Thoracic aorta (tissue), 2 donors: Measurements from ENCODE around the gene EGFL7. TPM values are rescaled to one million over a fixed set of nuclear protein-coding genes. Genes with fewer than 3 reads are reported as not detected.
A peak's percentile ranks its signal among the peaks of the same experiment; 100 is the strongest.

Experiments
- ATAC-seq: fragments of 150-250 bp; one replicate; pipeline ENCODE4 v1.8.0; 2017; ENCODE audit warnings: low read depth; ENCODE audit not compliant: insufficient number of reproducible peaks, low FRiP score
- DNase-seq: peaks from one replicate; pipeline ENCODE4 v3.0.0-alpha.2; 2020; ENCODE audit warnings: low spot score
- H3K27ac ChIP-seq, 2 donors: fragments of 200-600 bp; sonication (generic); 1 replicate in 1 of 2; 2 replicates in 1 of 2; pipeline ENCODE4 v1.5.1; 2016; ENCODE audit warnings: mild to moderate bottlenecking in 2 of 2, moderate library complexity in 2 of 2
- H3K27me3 ChIP-seq: fragments of 200-600 bp; sonication (generic); replicated peaks from 2 replicates; pipeline ENCODE4 v1.6.0; 2016; ENCODE audit warnings: mild to moderate bottlenecking; ENCODE audit not compliant: insufficient read depth
- H3K36me3 ChIP-seq: fragments of 200-600 bp; sonication (generic); one replicate; pipeline ENCODE4 v1.5.1; 2016
- H3K4me1 ChIP-seq, 2 donors: fragments of 200-600 bp; sonication (generic); 1 replicate in 1 of 2; 2 replicates in 1 of 2; pipeline versions ENCODE4 v1.5.1 to v1.6.0; 2016; ENCODE audit warnings: low read depth in 2 of 2, mild to moderate bottlenecking in 1 of 2; ENCODE audit not compliant: control insufficient read depth in 1 of 2
- H3K4me3 ChIP-seq: fragments of 200-600 bp; sonication (generic); 2 replicates; pipeline ENCODE4 v1.5.1; 2016; ENCODE audit warnings: mild to moderate bottlenecking
- H3K9me3 ChIP-seq: fragments of 200-600 bp; sonication (generic); 2 replicates; pipeline ENCODE4 v1.5.1; 2016
- CTCF ChIP-seq: fragments of 200-600 bp; sonication (generic); IDR thresholded peaks from one replicate; pipeline ENCODE4 v1.5.1; 2019; ENCODE audit warnings: antibody characterized with exemption
- total RNA-seq, 2 donors: library from RNA; depleted of rRNA; stranded (reverse); fragments of >200 nt; gene quantifications; one replicate each; pipeline versions ENCODE4 v1.1.0 to v1.2.3, GENCODE V29; 2016

EGFL7 gene
- total RNA-seq, 2 donors from 2014 or later, result 42.0 to 56.5 TPM

DNA sequence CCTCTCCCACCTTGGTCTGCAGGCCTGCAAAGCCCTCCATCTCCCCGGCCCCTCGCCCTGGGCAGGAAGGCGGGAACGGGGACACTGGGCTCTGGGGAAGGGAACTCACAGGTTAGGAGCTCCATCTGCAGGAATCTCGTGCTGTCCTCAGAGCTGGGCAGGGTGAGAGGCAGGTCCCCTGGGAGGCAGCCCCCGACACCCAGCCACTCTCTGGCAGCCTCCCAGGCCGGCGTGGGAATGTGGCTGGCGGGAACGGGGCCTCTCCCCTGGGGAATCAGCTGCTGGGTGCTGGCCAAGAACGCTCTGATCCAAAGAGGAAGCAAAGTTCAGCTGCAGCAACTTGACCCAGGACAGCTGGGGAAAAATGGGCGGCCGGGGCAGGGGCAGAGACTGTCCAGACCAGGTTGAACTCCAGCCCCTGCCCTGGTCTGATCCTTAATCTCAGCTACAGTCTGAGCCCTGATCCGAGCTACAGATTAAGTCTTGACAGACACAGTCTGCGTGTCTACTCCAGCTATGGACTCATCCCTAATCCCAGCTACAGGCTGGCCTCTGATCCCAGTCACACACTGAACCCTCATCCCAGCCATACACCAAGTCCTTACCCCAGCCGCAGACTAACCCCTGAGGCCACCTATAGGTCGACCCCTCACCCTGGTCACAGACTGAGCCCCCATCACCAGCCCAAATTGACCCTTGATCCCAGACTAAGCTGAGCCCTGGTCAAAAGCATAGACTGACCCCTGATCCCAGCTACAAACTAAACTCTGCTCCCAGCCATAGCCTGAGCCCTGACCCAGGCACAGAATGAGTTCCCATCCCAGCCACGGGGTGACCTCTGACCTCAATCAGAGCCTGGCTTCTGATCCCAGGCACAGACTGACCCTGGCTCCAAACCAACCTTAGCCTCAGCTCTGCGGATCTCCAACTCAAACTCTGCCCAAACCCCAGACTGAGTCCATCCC is 37.3 kb upstream of the EGFL7 start:
- TF ChIP-seq CTCF, result no peak
- Histone ChIP-seq H3K36me3 (no peaks in the 10 kb centered on the region), H3K27ac (peak overlapping the region; percentile 44 to 48), H3K9me3 (no peaks in the 10 kb centered on the region), H3K4me1 (peaks cover 19 to 33% of the 10 kb centered on the region in 2 donors), H3K27me3 (no peaks in the 10 kb centered on the region), H3K4me3 (peak overlapping the region; percentile 20)
- DNase-seq, result peak; percentile 35
- peak; percentile 33 for ATAC-seq

GRCh38 chr9:136626066-136626725 is 36.5 kb upstream of the EGFL7 start:
- H3K27ac ChIP-seq, result peak overlapping the region; percentile 44 to 48
- H3K4me3 ChIP-seq, result no peak overlapping the region
- H3K4me1 ChIP-seq, result peaks cover 19 to 33% of the 10 kb centered on the region in 2 donors
- no peaks in the 10 kb centered on the region for H3K27me3 ChIP-seq
- ATAC-seq, result no peak
- DNase-seq, result no peak
- H3K9me3 ChIP-seq, result no peaks in the 10 kb centered on the region
- TF ChIP-seq CTCF, result no peak
- H3K36me3 ChIP-seq, result no peaks in the 10 kb centered on the region

GRCh38 chr9:136626740-136627642 is 35.7 kb upstream of the EGFL7 start:
- Histone ChIP-seq H3K4me1 (peaks cover 19 to 33% of the 10 kb centered on the region in 2 donors), H3K4me3 (no peak overlapping the region), H3K36me3 (no peaks in the 10 kb centered on the region), H3K27ac (no peak overlapping the region), H3K9me3 (no peaks in the 10 kb centered on the region), H3K27me3 (no peaks in the 10 kb centered on the region)
- DNase-seq (no peak), ATAC-seq (no peak)
- TF ChIP-seq CTCF, result no peak

DNA sequence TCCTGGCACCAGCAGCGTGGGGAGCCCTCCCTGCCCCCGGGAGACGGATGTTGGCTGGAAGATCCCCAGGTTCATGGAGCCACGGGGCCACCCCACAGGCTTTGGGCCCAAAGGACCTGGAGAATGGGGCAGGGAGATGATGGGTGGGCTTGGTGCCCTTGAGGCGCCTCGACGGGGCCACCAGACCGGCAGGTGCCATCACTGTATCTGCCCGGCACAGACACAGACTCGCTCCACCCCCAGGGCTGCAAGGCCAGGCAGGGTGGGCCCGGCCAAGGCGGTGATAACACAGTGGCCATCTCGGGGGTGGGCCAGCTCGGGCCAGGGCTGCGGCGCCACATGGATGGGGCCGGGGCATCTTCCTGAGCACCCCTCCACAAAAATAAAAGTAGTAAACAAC is 35.0 kb upstream of the EGFL7 start:
- Histone ChIP-seq H3K4me3 (no peak overlapping the region), H3K9me3 (no peaks in the 10 kb centered on the region), H3K27me3 (no peaks in the 10 kb centered on the region), H3K4me1 (peaks cover 19 to 33% of the 10 kb centered on the region in 2 donors), H3K36me3 (no peaks in the 10 kb centered on the region), H3K27ac (no peak overlapping the region)
- no peak for ATAC-seq
- no peak for TF ChIP-seq CTCF
- no peak for DNase-seq
